H9 (cell line): Measurements from ENCODE around the gene CLEC20A. TPM values are rescaled to one million over a fixed set of nuclear protein-coding genes. Genes with fewer than 3 reads are reported as not detected.

Experiments used
- DNase-seq: peaks from one replicate; pipeline ENCODE4 v3.0.0-alpha.2; 2017
- H2AFZ ChIP-seq: one replicate; pipeline ENCODE4 v1.6.1; 2013; ENCODE audit warnings: mild to moderate bottlenecking, low read length, control low read depth, moderate library complexity
- H2AK5ac ChIP-seq: 2 replicates; pipeline ENCODE4 v1.6.1; 2013; ENCODE audit warnings: low read length, control low read depth, mixed read lengths; ENCODE audit not compliant: insufficient read length
- H2BK120ac ChIP-seq: one replicate; pipeline ENCODE4 v1.6.1; 2013; ENCODE audit warnings: low read depth, mild to moderate bottlenecking, low read length, control low read depth, inconsistent platforms; ENCODE audit not compliant: poor library complexity, severe bottlenecking
- H2BK12ac ChIP-seq: 2 replicates; pipeline ENCODE4 v1.6.1; 2013; ENCODE audit warnings: low read length, control low read depth, mixed read lengths, low read depth; ENCODE audit not compliant: insufficient read length
- H2BK15ac ChIP-seq: 2 replicates; pipeline ENCODE4 v1.6.1; 2013; ENCODE audit warnings: low read depth, low read length, control low read depth
- H2BK20ac ChIP-seq: one replicate; pipeline ENCODE4 v1.6.1; 2013; ENCODE audit warnings: low read depth, mild to moderate bottlenecking, low read length, control low read depth, inconsistent platforms; ENCODE audit not compliant: poor library complexity, severe bottlenecking
- H2BK5ac ChIP-seq: 2 replicates; pipeline ENCODE4 v1.6.1; 2013; ENCODE audit warnings: low read length, control low read depth, mixed read lengths; ENCODE audit not compliant: insufficient read length
- H3K14ac ChIP-seq: 2 replicates; pipeline ENCODE4 v1.6.1; 2013; ENCODE audit warnings: low read length, control low read depth; ENCODE audit not compliant: insufficient read depth
- H3K18ac ChIP-seq: 2 replicates; pipeline ENCODE4 v1.6.1; 2013; ENCODE audit warnings: low read depth, mild to moderate bottlenecking, mixed read lengths, low read length, control low read depth; ENCODE audit not compliant: insufficient read length
- H3K23ac ChIP-seq: 2 replicates; pipeline ENCODE4 v1.6.1; 2013; ENCODE audit warnings: low read length, control low read depth, mixed read lengths, low read depth; ENCODE audit not compliant: insufficient read length
- H3K23me2 ChIP-seq: 2 replicates; pipeline ENCODE4 v1.6.1; 2013; ENCODE audit warnings: low read depth, mild to moderate bottlenecking, mixed read lengths, low read length, control low read depth; ENCODE audit not compliant: insufficient read length, poor library complexity, severe bottlenecking
- H3K27ac ChIP-seq: 2 replicates; pipeline ENCODE4 v1.5.1; 2013; ENCODE audit warnings: low read length, control low read depth, mixed read lengths, low read depth; ENCODE audit not compliant: insufficient read length
- H3K27me3 ChIP-seq: 2 replicates; pipeline ENCODE4 v1.6.1; 2013; ENCODE audit warnings: low read length, control low read depth, inconsistent platforms; ENCODE audit not compliant: insufficient read depth
- H3K4ac ChIP-seq: 2 replicates; pipeline ENCODE4 v1.6.1; 2013; ENCODE audit warnings: low read depth, mild to moderate bottlenecking, control low read depth, inconsistent platforms, low read length, moderate library complexity
- H3K4me1 ChIP-seq: 2 replicates; pipeline ENCODE4 v1.6.1; 2013; ENCODE audit warnings: low read length, control low read depth, inconsistent platforms; ENCODE audit not compliant: insufficient read depth
- H3K4me2 ChIP-seq: 2 replicates; pipeline ENCODE4 v1.6.1; 2013; ENCODE audit warnings: low read length, control low read depth, mixed read lengths; ENCODE audit not compliant: insufficient read length, insufficient read depth
- H3K56ac ChIP-seq: 2 replicates; pipeline ENCODE4 v1.6.1; 2013; ENCODE audit warnings: low read depth, mild to moderate bottlenecking, mixed read lengths, low read length, control low read depth; ENCODE audit not compliant: insufficient read length
- H3K79me1 ChIP-seq: 2 replicates; pipeline ENCODE4 v1.6.1; 2013; ENCODE audit warnings: low read depth, mild to moderate bottlenecking, moderate library complexity, low read length, control low read depth, inconsistent platforms; ENCODE audit not compliant: insufficient read depth, poor library complexity, severe bottlenecking
- H3K79me2 ChIP-seq: 2 replicates; pipeline ENCODE4 v1.6.1; 2013; ENCODE audit warnings: low read length, control low read depth, inconsistent platforms; ENCODE audit not compliant: insufficient read depth
- H3K9ac ChIP-seq: 2 replicates; pipeline ENCODE4 v1.6.1; 2013; ENCODE audit warnings: low read length, control low read depth, mixed read lengths; ENCODE audit not compliant: insufficient read length; ENCODE audit errors: extremely low read depth
- H3K9me3 ChIP-seq: one replicate; pipeline ENCODE4 v1.6.1; 2013; ENCODE audit warnings: low read depth, low read length, inconsistent platforms; ENCODE audit not compliant: control insufficient read depth
- H3T11ph ChIP-seq: one replicate; pipeline ENCODE4 v1.6.1; 2013; ENCODE audit warnings: mild to moderate bottlenecking, low read length, control low read depth, inconsistent platforms
- H4K20me1 ChIP-seq: one replicate; pipeline ENCODE4 v1.6.1; 2013; ENCODE audit not compliant: control insufficient read depth, insufficient read length, insufficient read depth
- H4K5ac ChIP-seq: 2 replicates; pipeline ENCODE4 v1.6.1; 2013; ENCODE audit warnings: low read depth, mild to moderate bottlenecking, mixed read lengths, low read length, control low read depth; ENCODE audit not compliant: insufficient read length
- H4K8ac ChIP-seq: replicated peaks from 2 replicates; pipeline ENCODE4 v1.6.1; 2013; ENCODE audit warnings: low read length, control low read depth, mixed read lengths, low read depth; ENCODE audit not compliant: insufficient read length
- H4K91ac ChIP-seq: 2 replicates; pipeline ENCODE4 v1.6.1; 2013; ENCODE audit warnings: low read depth, mild to moderate bottlenecking, moderate library complexity, mixed read lengths, low read length, control low read depth; ENCODE audit not compliant: insufficient read length
- H3K27ac Mint-ChIP-seq, 3 experiments: 2 replicates in 2 of 3; 3 replicates in 1 of 3; pipeline ENCODE4 v1.8.0; 2020 to 2021; ENCODE audit warnings: mixed read lengths in 3 of 3, mild to moderate bottlenecking in 1 of 3, moderate library complexity in 1 of 3
- H3K27me3 Mint-ChIP-seq: 2 replicates; pipeline ENCODE4 v1.8.0; 2021; ENCODE audit warnings: low read depth, mild to moderate bottlenecking, moderate library complexity, mixed read lengths
- H3K36me3 Mint-ChIP-seq, 3 experiments: 2 replicates in 2 of 3; 3 replicates in 1 of 3; pipeline ENCODE4 v1.8.0; 2020 to 2021; ENCODE audit warnings: low read depth in 3 of 3, mixed read lengths in 3 of 3; ENCODE audit not compliant: insufficient read depth in 1 of 3
- H3K4me1 Mint-ChIP-seq, 2 experiments: 2 replicates each; pipeline ENCODE4 v1.8.0; 2020; ENCODE audit warnings: mixed read lengths in 2 of 2
- H3K4me3 Mint-ChIP-seq, 2 experiments: 2 replicates in 1 of 2; 3 replicates in 1 of 2; pipeline ENCODE4 v1.8.0; 2020 to 2021; ENCODE audit warnings: mild to moderate bottlenecking in 2 of 2, mixed read lengths in 2 of 2, moderate library complexity in 1 of 2
- H3K9me3 Mint-ChIP-seq, 2 experiments: 2 replicates in 1 of 2; 3 replicates in 1 of 2; pipeline ENCODE4 v1.8.0; 2020; ENCODE audit warnings: mild to moderate bottlenecking in 2 of 2, mixed read lengths in 2 of 2, moderate library complexity in 1 of 2
- WGBS: extraction: QIAGEN DNeasy Blood & Tissue Kit; methylation state at CpG from one replicate; pipeline ENCODE4 v1.1.7; 2013; ENCODE audit warnings: missing lambda C conversion rate, low lambda C conversion rate, mixed read lengths; ENCODE audit not compliant: insufficient read length; ENCODE audit errors: extremely low coverage; 5-methylcytosine and 5-hydroxymethylcytosine counted together
- total RNA-seq: library from RNA; stranded (reverse); gene quantifications from 2 replicates; pipeline ENCODE4 v1.2.1, GENCODE V29; 2021
- TF ChIP-seq, protein P1 (sequence below): fragments of 200-600 bp; sonication (generic); conservative IDR thresholded peaks from 3 replicates; pipeline ENCODE4 v1.8.0; 2021; ENCODE audit warnings: antibody characterized with exemption, mild to moderate bottlenecking

The CLEC20A gene
- total RNA-seq, 1 experiment from 2014 or later = not detected

DNA sequence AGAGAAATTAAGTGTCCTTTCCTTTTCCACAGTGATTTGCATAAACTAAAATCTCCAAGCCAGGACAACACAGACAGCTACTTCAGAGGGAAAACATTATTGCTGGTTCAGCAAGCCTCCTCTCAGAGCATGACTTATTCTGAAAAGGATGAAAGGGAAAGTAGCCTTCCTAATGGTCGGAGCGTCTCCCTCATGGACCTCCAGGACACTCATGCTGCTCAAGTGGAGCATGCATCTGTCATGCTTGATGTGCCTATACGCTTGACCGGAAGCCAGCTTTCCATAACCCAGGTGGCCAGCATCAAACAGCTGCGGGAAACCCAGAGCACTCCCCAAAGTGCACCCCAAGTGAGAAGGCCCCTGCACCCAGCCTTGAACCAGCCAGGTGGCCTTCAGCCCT lies 39.1 kb downstream of the CLEC20A start:
- no peak overlapping the region for H3K56ac ChIP-seq
- H4K5ac ChIP-seq = no peak overlapping the region
- H3K79me1 ChIP-seq = no peaks in the 10 kb centered on the region
- no peak overlapping the region for H4K91ac ChIP-seq
- H3K9me3 Mint-ChIP-seq = no peaks in the 10 kb centered on the region
- H3K27me3 ChIP-seq = no peaks in the 10 kb centered on the region
- H3K18ac ChIP-seq = no peak overlapping the region
- H3K9ac ChIP-seq = no peak overlapping the region
- no peaks in the 10 kb centered on the region for H3K4me1 ChIP-seq
- H2AK5ac ChIP-seq = no peak overlapping the region
- H3K23ac ChIP-seq = no peak overlapping the region
- H3K27ac Mint-ChIP-seq = peak overlapping the region in 1 of 3 experiments; percentile 40; a peak in 1 of 7 replicates
- H3K79me2 ChIP-seq = no peaks in the 10 kb centered on the region
- no peak overlapping the region for H3K4ac ChIP-seq
- H3K36me3 Mint-ChIP-seq = peaks cover 2 to 20% (median 16%) of the 10 kb centered on the region in 3 experiments; a peak in 4 of 7 replicates
- H3K9me3 ChIP-seq = no peaks in the 10 kb centered on the region
- no peak overlapping the region for H3T11ph ChIP-seq
- no peak overlapping the region for H2BK120ac ChIP-seq
- H4K8ac ChIP-seq = no peak overlapping the region
- WGBS = no CpG with 5 or more reads among the region's 5 CpGs
- no peak overlapping the region for H2BK20ac ChIP-seq
- H4K20me1 ChIP-seq = no peaks in the 10 kb centered on the region
- H3K27ac ChIP-seq = no peak overlapping the region
- no peaks in the 10 kb centered on the region for H3K27me3 Mint-ChIP-seq
- TF ChIP-seq, protein P1, sequence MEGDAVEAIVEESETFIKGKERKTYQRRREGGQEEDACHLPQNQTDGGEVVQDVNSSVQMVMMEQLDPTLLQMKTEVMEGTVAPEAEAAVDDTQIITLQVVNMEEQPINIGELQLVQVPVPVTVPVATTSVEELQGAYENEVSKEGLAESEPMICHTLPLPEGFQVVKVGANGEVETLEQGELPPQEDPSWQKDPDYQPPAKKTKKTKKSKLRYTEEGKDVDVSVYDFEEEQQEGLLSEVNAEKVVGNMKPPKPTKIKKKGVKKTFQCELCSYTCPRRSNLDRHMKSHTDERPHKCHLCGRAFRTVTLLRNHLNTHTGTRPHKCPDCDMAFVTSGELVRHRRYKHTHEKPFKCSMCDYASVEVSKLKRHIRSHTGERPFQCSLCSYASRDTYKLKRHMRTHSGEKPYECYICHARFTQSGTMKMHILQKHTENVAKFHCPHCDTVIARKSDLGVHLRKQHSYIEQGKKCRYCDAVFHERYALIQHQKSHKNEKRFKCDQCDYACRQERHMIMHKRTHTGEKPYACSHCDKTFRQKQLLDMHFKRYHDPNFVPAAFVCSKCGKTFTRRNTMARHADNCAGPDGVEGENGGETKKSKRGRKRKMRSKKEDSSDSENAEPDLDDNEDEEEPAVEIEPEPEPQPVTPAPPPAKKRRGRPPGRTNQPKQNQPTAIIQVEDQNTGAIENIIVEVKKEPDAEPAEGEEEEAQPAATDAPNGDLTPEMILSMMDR = no peak
- H2AFZ ChIP-seq = no peak overlapping the region
- no peak overlapping the region for H2BK15ac ChIP-seq
- H3K4me2 ChIP-seq = no peak overlapping the region
- H3K4me3 Mint-ChIP-seq = no peak overlapping the region
- peaks cover 11% of the 10 kb centered on the region in 2 experiments for H3K4me1 Mint-ChIP-seq
- H2BK12ac ChIP-seq = no peak overlapping the region
- no peak overlapping the region for H3K14ac ChIP-seq
- no peak overlapping the region for H2BK5ac ChIP-seq
- H3K23me2 ChIP-seq = no peaks in the 10 kb centered on the region
- no peak for DNase-seq
